ENCODE data around the gene PHOX2A.
"Not testable (repeated sequence)": the region's sequence is repeated elsewhere in the genome, so short reads cannot be mapped to it uniquely, and the experiment has no call there.

Gene PHOX2A

DNA sequence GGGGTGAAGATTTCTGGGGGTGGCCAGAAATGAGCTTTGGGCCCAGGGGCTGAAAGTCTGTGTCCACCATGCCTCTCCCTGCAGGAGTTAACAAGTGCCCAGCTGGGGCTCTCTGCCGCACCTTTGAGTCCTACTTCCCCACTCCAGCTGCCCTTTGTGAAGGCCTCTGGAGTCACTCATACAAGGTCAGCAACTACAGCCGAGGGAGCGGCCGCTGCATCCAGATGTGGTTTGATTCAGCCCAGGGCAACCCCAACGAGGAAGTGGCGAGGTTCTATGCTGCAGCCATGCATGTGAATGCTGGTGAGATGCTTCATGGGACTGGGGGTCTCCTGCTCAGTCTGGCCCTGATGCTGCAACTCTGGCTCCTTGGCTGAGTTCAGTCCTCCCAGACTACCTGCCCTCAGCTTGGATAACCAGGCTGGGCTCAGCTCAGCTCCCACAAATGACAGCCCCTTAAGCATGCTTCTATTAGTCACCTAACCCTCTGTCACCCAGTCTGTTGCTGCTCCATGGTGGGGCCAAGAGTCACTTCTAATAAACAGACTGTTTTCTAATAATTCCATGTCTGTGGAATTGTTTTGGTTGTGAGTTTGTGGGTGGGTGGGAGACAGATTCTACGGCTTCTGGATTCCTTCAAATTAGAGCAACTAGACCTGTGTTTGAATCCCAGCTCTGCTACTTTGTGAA lies 22.4 kb downstream of the PHOX2A start:
- FAIRE-seq, result no peak

GRCh38 chr11:72220696-72221363 lies 23.1 kb downstream of the PHOX2A start:
- FAIRE-seq, result no peak

DNA sequence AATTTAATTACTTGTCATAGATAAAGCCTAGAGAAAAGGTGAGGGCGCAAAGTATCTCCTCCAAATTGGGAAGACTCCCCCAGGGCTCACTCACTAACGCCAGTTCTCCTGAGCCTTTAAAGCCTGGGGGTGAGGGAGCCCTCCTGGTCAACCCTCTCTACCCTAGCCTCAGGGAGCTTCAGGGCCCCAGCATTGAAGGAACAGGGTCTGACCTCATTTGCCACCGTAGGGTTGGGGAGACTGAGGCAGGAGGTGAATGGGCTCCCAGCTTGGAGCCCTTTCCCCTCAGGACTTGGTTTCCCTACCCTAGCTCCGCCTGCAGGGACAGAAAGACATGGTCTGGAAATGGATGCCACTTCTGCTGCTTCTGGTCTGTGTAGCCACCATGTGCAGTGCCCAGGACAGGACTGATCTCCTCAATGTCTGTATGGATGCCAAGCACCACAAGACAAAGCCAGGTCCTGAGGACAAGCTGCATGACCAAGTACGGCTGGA lies 25.7 kb downstream of the PHOX2A start:
- FAIRE-seq, result no peak

DNA sequence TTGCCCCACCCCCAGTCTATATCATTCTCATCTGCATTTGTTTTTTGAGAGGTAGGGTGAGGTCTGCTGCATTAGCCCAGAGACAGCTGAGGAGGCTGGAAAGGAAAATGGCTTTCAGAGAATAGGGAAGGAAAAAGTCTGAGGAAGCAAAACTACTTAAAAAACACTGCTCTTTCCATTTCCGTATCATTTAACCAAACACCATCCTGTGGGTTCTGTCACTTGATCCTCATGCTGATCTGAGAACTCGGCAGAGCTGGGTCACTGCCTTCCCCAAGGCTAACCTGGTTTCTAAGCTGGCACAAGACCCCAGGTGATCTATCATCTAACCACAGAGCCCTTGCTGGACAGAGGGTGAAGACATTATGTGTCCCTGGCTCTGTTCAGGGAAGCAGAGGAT lies 26.1 kb downstream of the PHOX2A start:
- no peak for FAIRE-seq

- no peak for FAIRE-seq
Measured at GRCh38 chr11:72216638-72217037, 27.3 kb downstream of the PHOX2A start, which contains the start of gene FOLR2. Gene FOLR2, plus strand, starts transcription at chr11:72216794. Its CDS starts 1,791 bp downstream, at chr11:72218585.

DNA sequence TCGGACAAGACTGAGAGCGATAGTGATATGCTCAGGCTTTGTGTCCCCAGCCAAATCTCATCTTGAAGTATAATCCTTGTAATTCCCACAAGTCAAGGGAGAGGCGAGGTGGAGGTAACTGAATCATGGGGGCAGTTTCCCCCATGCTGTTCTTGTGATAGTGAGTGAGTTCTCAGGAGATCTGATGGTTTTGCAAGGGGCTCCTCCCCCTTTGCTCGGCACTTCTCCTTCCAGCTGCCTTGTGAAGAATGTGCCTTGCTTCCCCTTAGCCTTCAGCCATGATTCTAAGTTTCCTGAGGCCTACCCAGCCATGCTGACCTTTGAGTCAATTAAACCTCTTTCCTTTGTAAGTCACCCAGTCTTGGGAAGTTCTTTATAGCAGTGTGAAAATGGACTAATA lies 34.9 kb downstream of the PHOX2A start:
- FAIRE-seq, result no peak

- no peak for FAIRE-seq
Measured at GRCh38 chr11:72208281-72208680, 35.7 kb downstream of the PHOX2A start.

GRCh38 chr11:72206794-72207193 lies 37.2 kb downstream of the PHOX2A start:
- FAIRE-seq, result not testable (repeated sequence)

DNA sequence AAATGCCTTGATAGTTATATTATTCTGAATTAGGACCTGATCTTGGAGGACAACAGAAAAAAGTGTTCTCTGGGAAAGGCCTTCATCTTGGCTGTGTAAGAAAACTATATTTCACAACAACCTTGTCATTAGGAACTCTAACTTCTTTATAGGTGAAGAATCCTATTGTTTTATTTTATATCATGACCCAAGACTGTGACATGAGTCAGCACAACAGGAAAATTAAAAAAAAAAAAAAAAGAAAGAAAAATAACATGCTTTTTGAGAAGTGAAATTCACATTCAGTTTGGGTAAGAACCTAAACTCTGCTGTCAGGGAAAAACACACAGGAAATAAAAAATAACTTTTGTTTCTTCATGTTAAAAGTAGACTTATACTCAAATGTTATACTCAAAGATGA lies 39.1 kb downstream of the PHOX2A start:
- FAIRE-seq, result no peak

- no peak for FAIRE-seq
Measured at GRCh38 chr11:72203163-72203562, 40.8 kb downstream of the PHOX2A start.

GRCh38 chr11:72202571-72202970 lies 41.4 kb downstream of the PHOX2A start:
- FAIRE-seq, result no peak

- FAIRE-seq, result peak; percentile 23
Measured at GRCh38 chr11:72201445-72201844, 42.5 kb downstream of the PHOX2A start.

- no peak for FAIRE-seq
Measured at GRCh38 chr11:72195518-72196270, 48.3 kb downstream of the PHOX2A start.

GRCh38 chr11:72191961-72192381 lies 52.0 kb downstream of the PHOX2A start, which contains the start of gene FOLR1:
Gene FOLR1, plus strand, starts transcription at chr11:72192140. Its CDS starts 34 bp downstream, at chr11:72192174.
- no peak for FAIRE-seq

DNA sequence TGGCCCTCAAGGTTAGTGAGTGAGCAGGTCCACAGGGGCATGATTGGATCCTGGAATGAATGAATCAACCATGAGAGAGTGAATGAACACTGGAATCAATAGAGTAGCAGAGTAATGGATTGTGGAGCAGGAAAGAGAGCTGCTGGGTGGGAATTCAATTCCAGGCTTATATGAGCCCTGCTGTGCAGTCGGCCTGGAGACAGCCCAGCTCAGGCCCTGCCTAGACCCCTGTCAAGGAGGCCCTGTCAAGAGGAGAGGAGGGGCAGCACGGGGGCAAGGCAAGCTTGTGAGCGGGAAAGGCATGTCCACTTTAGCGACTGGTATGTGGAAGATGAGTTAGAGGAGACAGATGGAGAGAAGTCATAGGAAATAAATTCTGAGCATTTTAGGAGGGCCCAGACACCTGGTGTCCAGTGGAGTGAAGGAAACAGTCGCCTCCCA lies 53.3 kb downstream of the PHOX2A start:
- no peak for FAIRE-seq

DNA sequence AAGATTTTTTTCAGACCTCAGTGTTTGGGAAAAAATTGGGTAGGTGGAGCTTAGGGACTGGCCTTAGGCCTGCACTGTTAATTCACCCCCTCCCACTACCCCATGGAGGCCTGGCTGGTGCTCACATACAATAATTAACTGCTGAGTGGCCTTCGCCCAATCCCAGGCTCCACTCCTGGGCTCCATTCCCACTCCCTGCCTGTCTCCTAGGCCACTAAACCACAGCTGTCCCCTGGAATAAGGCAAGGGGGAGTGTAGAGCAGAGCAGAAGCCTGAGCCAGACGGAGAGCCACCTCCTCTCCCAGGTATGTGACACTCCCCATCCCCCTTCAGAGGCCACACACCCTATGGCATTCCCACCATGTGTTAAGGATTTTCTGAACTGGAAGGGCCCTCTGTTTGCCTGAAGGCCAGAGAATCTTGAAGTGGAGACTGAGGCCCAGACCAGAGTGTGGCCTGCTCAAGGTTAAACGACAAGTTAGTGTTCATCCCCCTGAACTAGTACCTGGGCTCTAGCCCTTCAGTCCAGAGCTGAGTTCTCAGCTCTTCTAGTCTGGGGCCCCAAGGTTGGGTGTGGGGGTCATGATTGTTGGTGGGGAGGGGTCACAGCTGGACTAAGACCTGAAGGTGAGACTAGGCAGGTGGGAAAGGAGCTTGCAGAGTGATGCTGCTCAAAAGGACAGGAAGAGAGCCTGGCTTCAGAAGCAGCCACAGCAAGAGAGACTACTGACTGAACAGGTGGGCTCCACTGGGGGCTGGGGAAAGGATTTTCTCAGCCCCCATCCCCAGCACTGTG lies 54.3 kb downstream of the PHOX2A start:
- FAIRE-seq, result no peak
